DND-41 (cell line): Measurements from ENCODE around the gene ATP5F1A.

Experiments used
- CTCF ChIP-seq: IDR thresholded peaks from 2 replicates; pipeline ENCODE4 v1.5.1; 2012; ENCODE audit warnings: borderline replicate concordance, low read length, moderate library complexity, mild to moderate bottlenecking; ENCODE audit not compliant: poor library complexity, severe bottlenecking; ENCODE audit errors: extremely low read depth
- EZH2 ChIP-seq: IDR thresholded peaks from 3 replicates; pipeline ENCODE4 v1.6.1; 2012; ENCODE audit warnings: borderline replicate concordance, low read depth, mild to moderate bottlenecking, moderate library complexity, low read length, inconsistent platforms; ENCODE audit not compliant: severe bottlenecking

DNA sequence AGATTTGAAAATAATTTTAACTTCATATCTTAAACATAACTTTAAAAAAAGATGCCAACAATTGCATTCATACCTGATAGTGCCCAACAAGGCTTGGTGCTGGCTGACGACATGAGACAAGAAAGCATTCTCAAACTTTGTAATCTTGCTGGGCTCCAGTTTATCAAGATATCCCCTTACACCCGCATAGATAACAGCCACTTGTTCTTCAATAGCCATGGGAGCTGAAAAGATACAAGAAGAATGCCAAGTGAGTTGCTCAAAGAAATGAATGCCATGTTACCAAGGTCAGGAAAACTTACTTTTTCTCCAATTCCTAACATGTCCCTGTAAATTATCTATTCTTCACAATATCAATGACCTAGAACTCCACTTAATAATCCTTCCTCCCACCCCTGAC, 13.7 kb downstream of the ATP5F1A start:
- TF ChIP-seq CTCF (no peak), EZH2 (no peak)
